Inferior parietal cortex (tissue), 1 donor: ENCODE measurements around the gene RRAD.
"Not testable (repeated sequence)": the region's sequence is repeated elsewhere in the genome, so short reads cannot be mapped to it uniquely, and the experiment has no call there.

Experiments
- DNase-seq: peaks from one replicate; pipeline ENCODE4 v3.0.0-alpha.2; 2016; ENCODE audit errors: extremely low spot score

The RRAD gene

DNA sequence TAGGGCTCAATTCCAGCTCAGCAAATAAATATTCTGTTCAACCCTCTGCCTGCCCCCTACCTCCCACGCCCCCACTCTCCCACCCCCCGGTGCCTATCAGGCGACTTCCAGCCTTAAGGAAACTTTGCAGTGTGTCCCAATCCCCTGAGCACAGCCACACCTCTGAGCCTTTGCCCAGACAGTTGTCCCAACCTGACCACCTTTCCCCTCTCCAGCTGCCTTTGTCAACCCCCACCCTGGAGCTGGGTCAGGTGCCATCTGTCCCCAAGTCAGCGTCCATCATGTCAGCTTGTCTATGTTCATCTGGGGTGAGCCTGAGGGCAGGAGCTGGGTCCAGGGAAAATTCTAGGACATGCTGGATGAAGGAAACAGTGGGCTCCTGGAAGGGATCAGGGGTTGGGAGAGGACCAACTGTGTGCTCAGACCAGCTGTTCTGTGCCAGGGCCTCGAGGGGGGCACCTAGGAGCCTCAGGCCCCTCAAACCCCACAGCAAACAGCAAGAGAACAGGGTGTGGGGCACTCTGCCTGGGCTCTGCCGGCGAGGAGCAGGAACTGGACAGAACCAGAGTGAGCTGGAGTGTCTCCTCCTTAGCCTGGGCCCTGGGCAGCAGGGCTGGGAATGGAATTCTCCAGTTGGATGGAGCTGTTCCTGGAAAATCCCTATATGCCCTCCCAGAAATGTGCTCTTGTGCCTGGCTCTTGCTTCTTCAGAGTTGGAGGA, 24.5 kb downstream of the RRAD start:
- no peak for DNase-seq

DNA sequence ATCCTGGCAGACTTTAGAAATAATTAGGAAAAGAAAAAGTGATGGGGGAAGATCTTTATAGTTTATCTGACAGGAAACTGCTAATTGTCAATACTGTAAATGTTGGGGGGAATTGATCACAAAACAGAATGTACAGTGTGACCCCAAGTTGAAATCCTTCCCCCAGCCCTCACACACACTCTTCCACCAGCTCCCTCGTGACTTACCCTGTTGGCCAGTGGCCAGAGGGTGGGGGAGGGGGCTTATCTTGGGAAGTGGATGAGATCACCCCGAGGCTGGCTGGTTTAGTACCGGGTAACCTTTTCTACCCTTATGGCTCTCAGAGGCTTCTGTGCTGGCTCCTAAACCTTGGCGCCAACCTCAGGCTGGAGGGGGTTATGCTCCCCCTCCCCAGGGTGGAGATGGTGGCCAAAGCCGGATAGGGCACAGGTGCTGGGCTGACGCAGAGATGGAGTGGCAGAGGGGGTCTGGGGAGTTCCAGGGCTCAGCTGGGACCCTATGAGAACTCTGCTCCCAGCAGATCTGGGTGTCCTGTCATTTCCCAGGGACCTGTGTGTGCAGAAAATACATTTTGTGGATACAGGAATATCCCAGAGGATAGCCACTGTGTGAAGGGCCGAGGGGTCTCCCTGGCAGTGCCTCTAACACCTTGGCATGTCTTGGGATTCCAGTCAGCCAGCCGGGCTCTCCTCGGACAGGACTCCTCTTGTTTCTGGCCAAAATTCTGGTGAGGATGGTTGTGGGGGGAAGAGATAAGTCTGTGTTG, 25.2 kb downstream of the RRAD start:
- no peak for DNase-seq

DNA sequence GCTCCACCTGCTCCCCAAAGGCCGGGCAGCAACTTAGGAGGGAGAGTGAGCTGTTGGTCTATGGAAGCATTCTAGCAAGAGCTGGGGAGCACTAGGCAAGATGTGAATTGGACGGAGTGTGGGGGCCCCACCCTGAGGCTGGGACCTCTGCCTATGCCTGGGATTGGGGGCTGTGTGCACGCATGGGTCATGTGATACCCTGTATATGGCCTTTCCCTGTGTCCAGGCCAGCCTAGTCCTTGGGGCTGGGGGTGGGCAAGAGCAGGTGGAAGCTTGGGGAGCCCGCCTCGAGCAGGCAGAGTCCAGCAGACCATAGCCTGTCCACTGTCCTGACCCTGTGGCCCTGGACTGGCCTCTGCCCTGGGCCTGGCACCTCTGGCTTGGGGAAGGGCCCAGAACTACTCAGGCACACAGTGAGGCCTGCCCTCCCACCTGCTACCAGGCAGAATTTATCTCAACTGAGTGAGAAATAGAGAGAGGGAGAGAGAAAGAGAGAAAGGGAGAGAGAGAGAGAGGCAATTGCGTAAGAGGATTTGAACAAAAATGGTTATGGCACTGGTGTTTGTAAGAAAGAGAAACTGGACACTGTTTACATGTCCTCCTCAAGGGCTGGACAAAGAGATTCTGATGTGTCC, 25.9 kb downstream of the RRAD start:
- no peak for DNase-seq

DNA sequence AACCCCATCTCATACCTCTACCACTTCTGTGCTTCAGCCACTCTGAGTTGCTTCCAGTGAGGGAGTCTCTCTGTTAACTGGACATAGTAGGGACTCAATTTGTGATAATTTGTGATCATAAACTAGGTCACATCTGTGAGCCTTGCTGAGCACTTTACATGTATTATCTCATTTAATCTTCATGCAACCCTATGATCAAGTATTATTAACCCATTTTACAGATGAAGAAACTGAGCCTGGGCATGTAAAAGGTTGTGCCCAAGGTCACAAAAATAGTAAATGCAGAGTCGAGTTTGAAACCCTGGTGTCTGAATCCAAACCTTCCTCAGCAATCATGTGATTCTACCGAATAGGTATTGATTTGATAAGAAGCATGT, 26.4 kb downstream of the RRAD start:
- DNase-seq, result no peak

DNA sequence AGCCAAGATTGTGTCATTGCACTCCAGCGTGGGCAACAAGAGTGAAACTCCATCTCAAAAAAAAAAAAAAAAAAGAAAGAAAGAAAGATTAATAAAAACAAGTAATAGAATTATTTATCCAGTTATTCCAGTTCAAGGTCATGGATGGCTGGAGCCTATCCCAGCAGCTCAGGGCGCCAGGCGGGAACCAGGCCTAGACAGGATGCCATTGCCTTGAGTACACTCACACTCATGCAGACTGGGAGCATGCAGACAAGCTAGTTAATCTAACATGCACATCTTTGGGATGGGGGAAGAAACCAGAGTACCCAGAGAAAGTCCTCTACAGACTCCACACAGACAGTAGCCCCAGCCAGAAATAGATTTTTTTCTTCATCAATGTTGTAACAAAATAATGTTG, 27.1 kb downstream of the RRAD start:
- no peak for DNase-seq

DNA sequence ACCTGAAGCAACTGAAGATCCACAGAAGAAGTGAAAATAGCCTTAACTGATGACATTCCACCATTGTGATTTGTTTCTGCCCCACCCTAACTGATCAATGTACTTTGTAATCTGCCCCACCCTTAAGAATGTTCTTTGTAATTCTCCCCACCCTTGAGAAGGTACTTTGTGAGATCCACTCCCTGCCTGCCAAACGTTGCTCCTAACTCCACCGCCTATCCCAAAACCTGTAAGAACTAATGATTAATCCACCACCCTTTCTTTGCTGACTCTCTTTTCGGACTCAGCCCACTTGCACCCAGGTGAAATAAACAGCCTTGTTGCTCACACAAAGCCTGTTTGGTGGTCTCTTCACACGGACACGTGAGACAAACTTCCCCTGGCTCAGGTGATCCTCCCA, 28.7 kb downstream of the RRAD start:
- not testable (repeated sequence) for DNase-seq

DNA sequence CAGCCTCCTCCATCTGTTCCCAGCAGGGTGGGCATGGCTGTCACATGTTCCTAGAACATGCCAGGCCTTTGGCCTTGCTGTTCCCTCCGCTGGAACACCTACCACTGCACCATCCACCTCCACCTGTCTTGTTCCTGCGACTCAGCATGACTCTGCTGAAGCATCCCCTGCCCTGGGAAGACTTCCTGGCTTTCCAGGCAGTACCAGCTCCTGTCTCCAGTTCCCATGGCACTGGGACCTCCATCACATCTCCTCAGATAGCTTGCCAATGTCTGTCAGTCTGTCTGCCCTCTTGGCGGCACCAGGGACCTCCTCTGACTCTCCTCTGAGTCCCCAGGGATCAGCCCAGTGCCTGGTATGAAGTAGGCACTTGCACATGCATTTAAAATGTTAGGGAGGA, 29.3 kb downstream of the RRAD start:
- no peak for DNase-seq

DNA sequence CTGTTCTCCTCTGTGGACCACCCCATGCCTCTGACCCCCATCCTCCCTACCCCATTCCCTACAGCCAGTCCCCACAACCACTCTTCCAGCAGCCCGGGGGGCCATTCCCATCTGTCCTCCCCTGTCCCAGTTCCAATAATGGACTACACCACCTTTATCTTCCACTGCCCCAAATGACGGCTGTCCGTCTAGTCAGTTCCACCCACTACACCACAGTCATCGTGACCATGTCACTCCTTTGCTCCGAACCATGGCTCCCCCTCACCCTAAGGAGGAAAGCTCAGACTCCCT, 29.7 kb downstream of the RRAD start:
- no peak for DNase-seq

DNA sequence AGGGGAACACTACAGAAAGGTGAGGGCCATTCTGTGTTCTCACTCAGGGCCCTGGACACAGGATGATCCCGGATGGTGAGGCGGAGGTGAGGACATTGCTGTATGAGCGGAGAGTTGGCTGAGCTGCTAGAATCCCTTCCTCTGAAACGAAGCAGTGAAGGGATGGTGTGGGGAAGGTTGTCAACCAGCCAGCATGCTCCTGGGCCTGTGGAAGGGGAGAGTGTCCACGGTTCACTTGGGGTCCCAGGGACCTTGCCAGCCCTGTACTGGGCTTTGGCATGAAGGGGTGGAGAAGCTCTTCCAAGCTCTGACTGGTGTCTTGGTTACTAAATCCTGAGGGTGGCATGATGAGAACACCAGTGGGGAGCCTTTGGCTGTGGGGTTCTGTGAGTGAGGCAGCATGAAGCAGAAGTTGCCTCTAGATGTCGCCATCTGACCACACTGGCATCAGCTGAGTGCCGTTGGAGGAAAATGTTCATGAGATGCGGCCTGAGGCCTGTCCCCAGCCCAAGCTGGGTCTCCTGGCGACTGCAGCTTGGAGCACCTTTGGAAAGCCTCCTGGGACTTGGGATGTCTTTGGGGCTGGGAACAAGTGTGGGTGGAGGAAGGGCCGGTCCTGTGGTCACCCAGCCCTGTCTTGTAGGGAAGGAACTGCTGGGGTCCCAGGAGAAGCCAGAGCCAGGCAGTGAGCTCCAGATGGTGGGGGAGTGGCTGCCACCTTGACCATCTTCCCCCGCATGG, 30.2 kb downstream of the RRAD start:
- peak; percentile 80 for DNase-seq

DNA sequence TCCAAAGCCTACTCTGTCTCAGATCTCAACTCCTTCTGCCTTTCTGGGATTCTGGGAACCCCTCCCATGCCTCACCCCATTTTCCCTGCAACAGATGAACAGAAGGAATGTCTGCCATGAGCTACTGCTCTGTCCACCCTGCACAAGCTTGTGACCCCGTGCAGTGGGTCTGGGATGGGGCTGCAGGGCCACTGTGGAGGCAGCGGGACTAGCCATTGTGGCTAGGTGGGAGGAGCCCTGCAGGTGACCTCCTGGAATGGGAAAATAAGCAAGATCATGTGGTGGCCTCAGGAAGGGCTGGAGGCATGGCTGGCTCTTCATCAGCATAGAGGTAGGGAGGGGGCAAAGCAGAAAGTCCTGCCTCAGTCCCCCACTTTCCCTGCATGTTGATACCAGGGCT, 31.3 kb downstream of the RRAD start:
- no peak for DNase-seq

DNA sequence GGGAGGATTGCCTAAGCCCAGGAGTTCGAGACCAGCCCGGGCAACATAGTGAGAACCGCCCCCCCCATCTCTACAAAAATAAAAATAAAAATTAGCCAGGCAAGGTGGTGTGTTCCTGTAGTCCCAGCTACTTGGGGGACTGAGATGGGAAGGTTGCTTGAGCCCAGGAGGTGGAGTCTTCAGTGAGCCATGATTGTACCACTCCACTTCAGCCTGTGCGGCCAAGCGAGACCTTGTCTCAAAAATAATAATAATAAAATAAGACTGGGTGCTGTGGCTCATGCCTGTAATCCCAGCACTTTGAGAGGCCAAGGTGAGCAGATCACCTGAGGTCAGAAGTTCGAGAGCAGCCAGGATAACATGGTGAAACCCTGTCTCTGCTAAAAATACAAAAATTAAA, 33.5 kb downstream of the RRAD start:
- no peak for DNase-seq

DNA sequence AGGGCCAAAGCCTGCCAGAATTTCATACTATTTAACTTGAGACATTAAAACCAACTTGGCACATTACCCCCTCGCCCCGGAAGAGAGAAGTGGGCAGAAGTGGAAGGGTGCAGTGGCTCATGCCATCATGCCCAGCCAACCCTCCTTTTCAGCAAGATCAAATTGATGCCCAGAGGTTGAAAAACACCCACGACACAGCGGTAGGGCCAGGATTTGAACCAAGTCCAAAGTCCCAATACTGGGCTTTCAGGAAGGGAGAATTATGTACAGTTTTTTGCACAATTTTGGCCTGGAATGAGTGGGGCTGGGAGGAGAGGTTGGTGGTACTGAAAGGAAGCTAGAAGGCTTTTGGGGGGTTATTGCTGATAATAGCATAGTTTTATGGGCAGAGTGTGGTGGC, 34.0 kb downstream of the RRAD start:
- no peak for DNase-seq

DNA sequence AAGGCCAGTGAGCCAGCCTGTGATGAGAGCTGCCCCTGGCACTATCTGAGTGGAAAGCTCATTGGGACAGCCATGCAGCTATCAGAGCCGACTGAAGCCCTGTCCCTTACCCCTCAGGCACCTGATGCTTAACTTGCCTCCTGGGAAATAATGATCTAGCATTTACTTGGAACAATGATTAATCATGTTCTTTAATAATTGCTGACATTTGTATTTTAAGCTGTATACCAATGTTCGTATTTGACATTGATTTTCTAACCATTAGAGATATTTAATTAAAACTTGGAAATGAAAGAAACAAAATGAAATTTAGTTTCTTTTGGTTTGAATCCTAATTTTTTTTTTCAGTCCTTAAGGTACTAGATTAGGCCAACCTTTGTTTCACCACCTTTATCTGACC, 34.5 kb downstream of the RRAD start:
- no peak for DNase-seq

DNA sequence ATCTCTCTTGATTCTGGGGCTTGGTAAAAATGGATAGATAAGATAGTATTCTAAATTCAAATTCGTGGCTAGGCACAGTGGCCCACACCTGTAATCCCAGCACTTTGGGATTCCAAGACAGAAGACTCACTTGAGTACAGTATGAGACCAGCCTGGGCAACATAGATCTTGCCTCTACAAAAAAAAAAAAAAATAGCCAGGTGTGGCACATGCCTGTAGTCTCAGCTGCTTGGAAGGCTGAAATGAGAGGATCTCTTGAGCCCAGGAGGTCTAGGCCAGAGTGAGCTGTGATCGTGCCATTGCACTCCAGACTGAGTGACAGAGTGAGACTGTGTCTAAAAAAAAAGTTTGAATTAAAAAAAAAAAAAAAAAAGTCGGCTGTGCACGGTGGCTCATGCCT, 35.7 kb downstream of the RRAD start:
- no peak for DNase-seq

DNA sequence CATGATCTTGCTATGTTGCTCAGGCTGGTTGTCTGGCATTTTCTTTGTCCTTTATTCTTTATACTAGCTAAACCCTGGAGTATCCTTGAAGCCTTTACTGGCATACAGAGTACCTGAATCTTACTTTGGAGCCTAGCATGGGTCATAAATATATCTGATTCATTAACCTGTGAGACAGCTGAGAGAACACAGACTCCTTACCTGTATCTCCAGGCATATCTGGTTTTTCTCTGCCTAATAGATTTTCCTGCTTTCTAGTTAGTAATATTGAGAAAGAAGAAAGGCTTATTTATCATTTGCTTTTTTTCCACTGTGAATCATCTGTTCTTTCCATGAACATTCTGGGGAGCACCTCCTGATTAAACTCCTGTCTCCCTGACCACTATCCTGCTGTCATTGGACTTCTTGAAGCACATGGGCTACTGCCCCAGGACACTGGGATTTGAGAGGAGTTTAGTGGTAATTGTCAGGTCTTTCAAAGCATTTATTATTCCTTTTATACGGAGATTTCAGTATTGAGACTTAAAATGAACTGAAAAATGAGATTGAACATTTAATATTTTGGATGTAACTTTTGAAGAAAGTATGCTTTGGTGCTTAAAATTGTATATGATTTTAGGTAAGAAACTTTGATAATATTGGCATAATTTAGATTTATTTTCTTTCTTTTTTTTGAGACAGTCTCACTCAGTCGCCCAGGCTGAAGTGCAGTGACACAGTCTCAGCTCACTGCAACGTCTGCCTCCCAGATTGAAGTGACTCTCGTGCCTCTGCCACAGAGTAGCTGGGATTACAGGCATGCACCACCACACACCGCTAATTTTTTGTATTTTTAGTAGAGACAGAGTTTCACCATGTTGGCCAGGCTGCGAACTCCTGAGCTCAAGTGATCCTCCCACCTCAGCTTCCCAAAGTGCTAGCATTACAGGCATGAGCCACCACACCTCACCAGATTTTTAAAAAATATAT, 36.4 kb downstream of the RRAD start:
- DNase-seq, result no peak

DNA sequence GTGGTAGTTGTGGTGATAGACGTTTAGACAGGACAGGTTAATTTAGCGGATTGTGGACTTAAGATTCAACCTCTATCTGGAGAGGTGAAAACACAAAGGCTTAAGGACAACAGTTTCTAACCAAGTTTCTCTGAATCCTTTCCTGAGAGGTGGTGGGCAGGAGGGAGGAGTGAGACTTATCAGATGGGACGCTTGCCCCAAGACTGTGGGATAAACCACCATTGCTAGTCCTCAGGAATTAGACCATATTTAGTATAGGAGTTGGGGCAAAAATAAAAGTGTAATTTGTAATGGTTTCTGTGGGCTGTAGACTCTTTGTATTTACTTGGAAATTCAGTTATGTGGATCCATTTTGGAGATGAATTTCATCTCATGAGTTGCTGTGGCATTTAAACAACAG, 38.4 kb downstream of the RRAD start:
- no peak for DNase-seq

DNA sequence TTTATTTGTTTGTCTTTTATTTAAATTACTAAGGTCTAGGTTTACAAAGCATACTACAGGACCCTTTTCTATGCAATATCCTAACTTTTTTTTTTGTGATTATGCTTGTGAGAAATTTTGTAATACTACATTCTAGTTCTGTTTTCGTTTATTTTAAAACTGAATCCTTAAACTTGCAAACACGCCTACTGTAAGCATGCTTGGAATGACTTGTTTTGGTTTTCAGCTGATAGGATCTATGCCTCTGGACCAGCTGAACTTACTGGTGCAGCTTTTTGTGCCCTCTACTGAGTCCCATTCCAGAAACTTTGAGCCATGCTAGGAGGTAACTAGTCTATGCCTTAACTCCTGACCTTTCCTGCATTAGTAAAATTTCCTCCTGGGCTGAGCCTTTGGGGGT, 39.0 kb downstream of the RRAD start:
- no peak for DNase-seq

DNA sequence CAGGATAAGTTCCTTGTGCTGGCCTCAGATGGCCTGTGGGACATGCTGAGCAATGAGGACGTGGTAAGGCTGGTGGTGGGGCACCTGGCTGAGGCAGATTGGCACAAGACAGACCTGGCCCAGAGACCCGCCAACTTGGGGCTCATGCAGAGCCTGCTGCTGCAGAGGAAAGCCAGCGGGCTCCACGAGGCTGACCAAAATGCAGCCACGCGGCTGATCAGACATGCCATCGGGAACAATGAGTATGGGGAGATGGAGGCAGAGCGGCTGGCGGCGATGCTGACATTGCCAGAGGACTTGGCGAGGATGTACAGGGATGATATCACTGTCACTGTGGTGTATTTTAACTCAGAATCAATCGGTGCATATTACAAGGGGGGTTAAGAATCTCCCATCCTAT, 39.8 kb downstream of the RRAD start:
- no peak for DNase-seq

DNA sequence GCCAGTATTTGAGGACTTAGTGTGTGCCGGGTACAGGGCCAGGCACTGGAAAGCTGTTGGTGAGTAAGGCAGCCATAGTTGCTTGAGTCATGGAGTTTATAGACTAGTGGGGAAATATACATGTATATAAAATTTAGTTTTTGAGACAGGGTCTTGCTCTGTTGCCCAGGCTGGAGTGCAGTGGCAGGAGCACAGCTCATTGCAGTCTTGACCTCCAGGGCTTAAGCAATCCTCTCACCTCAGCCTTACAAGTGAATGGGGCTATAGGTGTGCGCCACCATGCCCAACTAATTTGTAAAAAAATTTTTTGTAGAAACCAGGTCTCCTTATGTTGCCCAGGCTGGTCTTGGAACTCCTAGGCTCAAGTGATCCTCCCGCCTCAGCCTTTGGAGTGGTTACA, 42.6 kb downstream of the RRAD start:
- DNase-seq, result no peak

DNA sequence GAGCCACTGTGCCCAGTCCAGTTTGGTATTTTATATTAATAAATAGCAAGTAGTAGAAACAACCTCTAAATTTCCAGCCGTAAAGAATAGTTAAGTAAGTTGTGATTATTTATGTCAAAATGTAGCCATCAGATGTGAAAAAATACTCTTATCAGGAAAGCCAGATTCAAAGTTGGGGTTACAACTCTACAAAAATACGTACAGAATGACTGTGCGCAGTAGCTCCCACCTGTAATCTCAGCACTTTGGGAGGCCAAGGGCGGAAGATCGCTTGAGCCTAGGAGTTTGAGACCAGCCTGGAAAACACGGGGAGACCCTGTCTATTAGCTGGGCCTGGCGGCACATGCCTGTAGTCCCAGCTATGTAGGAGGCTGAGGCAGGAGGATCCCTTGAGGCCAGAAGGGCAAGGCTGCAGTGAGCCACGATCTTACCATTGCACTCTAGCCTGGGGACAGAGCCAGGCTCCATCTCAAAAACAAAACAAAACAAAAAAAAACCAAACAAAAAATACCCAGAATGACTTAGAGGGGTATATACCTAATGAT, 43.3 kb downstream of the RRAD start:
- DNase-seq, result no peak

DNA sequence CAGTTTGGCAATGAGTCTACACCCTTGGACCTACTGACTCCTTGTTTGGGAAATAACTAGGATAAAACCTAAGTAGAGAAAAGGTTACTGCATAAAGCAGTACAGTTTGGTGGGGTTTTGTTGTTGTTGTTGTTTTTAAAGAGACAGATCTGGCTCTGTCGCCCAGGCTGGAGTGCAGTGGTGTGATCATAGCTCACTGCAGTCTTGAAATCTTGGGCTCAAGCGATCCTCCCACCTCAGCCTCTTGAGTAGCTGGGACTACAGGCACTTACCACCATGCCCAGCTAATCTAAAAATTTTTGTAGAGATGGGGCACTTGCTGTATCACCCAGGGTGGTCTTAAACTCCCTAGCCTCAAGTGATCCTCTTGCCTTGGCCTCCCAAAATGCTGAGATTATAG, 43.8 kb downstream of the RRAD start:
- no peak for DNase-seq
